ENCODE measurements around the gene PTX4.

Gene PTX4

DNA sequence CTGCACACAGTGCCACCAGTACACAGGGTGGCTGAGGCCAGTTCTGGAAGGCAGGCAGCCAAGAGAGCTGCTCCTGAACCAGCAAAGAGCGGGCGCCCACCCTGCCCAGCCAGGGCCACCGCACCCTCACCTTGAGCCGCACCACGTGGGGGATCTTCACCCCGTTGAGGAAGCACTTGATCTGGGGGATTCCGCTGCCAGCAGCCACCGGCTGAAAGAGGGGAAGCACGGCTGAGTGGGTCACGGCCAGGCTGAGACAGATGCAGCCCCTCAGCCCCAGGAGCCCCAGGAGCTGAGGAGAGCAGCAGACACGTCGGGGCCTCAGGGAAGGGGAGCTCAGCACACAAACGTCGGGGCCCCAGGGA, 29.8 kb downstream of the PTX4 start:
- peak overlapping the region; percentile 99 for H3K27ac Mint-ChIP-seq
- peaks cover 38 to 50% of the 10 kb centered on the region in 2 donors for H3K36me3 Mint-ChIP-seq
- no peaks in the 10 kb centered on the region for H3K9me3 Mint-ChIP-seq
- H3K4me1 Mint-ChIP-seq: peaks cover 19 to 26% of the 10 kb centered on the region in 2 donors
- peak overlapping the region; percentile 72 to 75 for H3K4me3 Mint-ChIP-seq
- H3K27me3 Mint-ChIP-seq: no peaks in the 10 kb centered on the region
- DNase-seq (peak; percentile 76), ATAC-seq (replicated peaks) (peak; percentile 95 to 96)

DNA sequence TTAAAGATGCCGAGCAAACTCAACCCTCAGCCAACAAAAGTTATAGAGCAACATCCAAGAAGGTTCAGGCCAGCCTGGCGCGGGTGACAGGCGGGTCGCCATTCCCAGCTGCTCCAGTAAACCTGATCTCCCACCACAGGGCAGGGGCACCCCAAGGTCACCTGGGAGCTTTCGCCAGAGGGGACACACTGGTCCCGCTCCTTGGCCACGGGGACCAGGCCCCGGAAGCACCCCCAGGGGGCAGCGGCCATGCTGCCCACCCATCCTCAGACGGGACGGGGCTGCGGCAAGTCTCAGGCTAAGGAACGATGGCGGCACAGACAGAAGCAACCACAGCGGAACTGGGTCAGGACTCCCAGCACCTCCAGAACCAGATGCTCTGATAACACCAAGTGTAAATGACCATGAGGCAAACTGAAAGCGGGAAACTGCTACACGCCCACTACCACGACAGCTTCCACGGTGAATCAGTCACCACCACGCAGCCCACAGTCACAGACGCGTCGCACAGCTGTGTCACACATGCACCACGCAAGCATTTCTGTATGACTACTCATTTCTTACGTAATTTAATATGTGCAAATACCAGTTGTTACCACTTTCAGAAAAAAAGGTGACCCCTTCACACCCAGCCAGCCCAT, 30.3 kb downstream of the PTX4 start:
- H3K27ac Mint-ChIP-seq: peak overlapping the region; percentile 99
- no peaks in the 10 kb centered on the region for H3K9me3 Mint-ChIP-seq
- peaks cover 19 to 26% of the 10 kb centered on the region in 2 donors for H3K4me1 Mint-ChIP-seq
- H3K36me3 Mint-ChIP-seq: peaks cover 41 to 51% of the 10 kb centered on the region in 2 donors
- H3K4me3 Mint-ChIP-seq: peak overlapping the region; percentile 72 to 75
- no peaks in the 10 kb centered on the region for H3K27me3 Mint-ChIP-seq
- DNase-seq: peak; percentile 48
- peak; percentile 76 to 81 for ATAC-seq (replicated peaks)

GRCh38 chr16:1457489-1458245, 31.1 kb downstream of the PTX4 start:
- H3K27me3 Mint-ChIP-seq: no peaks in the 10 kb centered on the region
- H3K27ac Mint-ChIP-seq: peak overlapping the region; percentile 99
- H3K4me3 Mint-ChIP-seq: no peak overlapping the region
- peaks cover 19 to 26% of the 10 kb centered on the region in 2 donors for H3K4me1 Mint-ChIP-seq
- peaks cover 42 to 45% of the 10 kb centered on the region in 2 donors for H3K36me3 Mint-ChIP-seq
- ATAC-seq (replicated peaks) (peak in 1 of 2 donors; percentile 35), DNase-seq (no peak)
- no peaks in the 10 kb centered on the region for H3K9me3 Mint-ChIP-seq

GRCh38 chr16:1456951-1457350, 31.8 kb downstream of the PTX4 start:
- H3K36me3 Mint-ChIP-seq: peaks cover 40 to 45% of the 10 kb centered on the region in 2 donors
- no peak for DNase-seq
- H3K4me3 Mint-ChIP-seq: no peak overlapping the region
- no peak overlapping the region for H3K27ac Mint-ChIP-seq
- peaks cover 19 to 26% of the 10 kb centered on the region in 2 donors for H3K4me1 Mint-ChIP-seq
- ATAC-seq (replicated peaks): no peak
- H3K9me3 Mint-ChIP-seq: no peaks in the 10 kb centered on the region
- H3K27me3 Mint-ChIP-seq: no peaks in the 10 kb centered on the region

DNA sequence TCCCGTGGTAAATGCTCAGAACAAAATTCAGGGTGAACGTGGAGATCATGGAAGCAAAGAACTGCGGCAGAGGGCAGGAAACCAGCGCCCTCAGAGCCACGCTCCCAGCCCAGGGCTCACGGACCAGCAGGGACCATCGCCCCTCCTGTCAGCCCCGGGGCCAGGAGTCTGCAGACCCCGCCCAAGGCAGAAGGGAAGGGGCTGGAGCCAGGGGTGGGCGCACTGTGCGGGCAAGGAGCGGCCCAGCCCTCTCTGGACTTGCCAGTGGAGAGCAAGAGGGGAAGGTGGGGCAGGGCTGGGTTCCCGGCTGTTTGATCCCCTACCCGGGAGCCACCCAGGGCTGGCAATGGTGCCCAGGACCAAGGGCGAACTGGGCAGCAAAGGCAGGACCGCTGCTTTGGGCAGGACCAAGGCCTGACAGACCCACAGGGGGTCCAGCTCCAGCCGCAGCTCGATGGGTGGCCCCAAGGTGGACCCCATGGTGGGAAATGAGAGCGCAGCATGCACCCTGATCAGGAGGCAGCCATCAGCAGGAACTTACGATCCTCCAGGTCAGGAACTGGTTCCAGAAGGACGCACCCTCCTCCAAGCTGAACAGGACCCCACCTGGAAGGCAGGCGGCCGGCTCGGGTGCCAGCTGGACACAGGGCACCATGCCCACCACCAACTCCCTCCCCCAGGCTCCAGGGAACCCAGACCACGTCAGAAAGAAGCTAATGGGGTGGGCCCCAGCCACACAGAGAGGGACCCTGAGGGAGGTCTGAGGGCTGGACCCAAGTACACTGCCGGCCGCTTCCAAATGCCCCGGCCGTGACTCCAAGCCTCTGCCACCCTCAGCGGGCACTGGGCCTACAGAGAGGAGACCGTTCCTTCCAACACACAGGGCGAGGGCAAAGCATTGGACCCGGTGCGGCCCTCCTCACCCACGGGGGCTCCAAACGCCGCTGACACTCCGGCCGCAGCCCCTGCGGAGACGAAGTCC, 33.3 kb downstream of the PTX4 start:
- H3K4me3 Mint-ChIP-seq: no peak overlapping the region
- ATAC-seq (replicated peaks) (no peak), DNase-seq (no peak)
- H3K27me3 Mint-ChIP-seq: no peaks in the 10 kb centered on the region
- no peaks in the 10 kb centered on the region for H3K9me3 Mint-ChIP-seq
- no peak overlapping the region for H3K27ac Mint-ChIP-seq
- peaks cover 19 to 26% of the 10 kb centered on the region in 2 donors for H3K4me1 Mint-ChIP-seq
- H3K36me3 Mint-ChIP-seq: peaks cover 40 to 46% of the 10 kb centered on the region in 2 donors

GRCh38 chr16:1454561-1454960, 34.2 kb downstream of the PTX4 start:
- Mint-ChIP-seq H3K27ac (no peak overlapping the region), H3K4me3 (no peak overlapping the region), H3K4me1 (peaks cover 12 to 18% of the 10 kb centered on the region in 2 donors)

GRCh38 chr16:1453316-1453715, 35.4 kb downstream of the PTX4 start:
- DNase-seq (no peak), ATAC-seq (replicated peaks) (no peak)
- Mint-ChIP-seq H3K36me3 (peaks cover 40 to 42% of the 10 kb centered on the region in 2 donors), H3K27ac (no peak overlapping the region), H3K27me3 (no peaks in the 10 kb centered on the region), H3K4me1 (peaks cover 4 to 7% of the 10 kb centered on the region in 2 donors), H3K4me3 (no peak overlapping the region), H3K9me3 (no peaks in the 10 kb centered on the region)

More at GRCh38 chr16:1454561-1454960, 34.2 kb downstream of the PTX4 start:
- H3K36me3 Mint-ChIP-seq: peaks cover 39 to 45% of the 10 kb centered on the region in 2 donors
- H3K9me3 Mint-ChIP-seq: no peaks in the 10 kb centered on the region
- no peaks in the 10 kb centered on the region for H3K27me3 Mint-ChIP-seq
- DNase-seq (no peak), ATAC-seq (replicated peaks) (no peak)

DNA sequence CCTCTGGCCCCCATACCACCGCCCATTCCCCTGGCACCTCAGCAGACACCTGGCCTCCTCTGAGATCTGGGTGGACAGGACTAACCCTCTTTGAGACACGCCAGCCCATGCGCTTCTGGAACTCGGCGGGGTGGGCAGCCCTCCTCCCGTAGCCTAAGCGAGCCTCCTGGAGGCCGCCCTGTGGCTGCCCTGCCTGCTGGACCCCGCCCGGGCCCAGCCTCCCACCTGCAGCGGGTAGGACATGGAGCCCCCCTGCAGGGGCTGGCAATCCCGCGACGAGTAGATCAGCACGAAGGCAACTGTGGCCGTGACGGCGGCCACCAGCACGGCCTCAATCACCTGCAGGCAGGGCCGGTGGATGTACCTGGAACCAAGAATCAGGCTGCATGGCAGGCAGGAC, 36.2 kb downstream of the PTX4 start:
- Mint-ChIP-seq H3K27ac (no peak overlapping the region), H3K9me3 (no peaks in the 10 kb centered on the region), H3K4me3 (no peak overlapping the region), H3K27me3 (no peaks in the 10 kb centered on the region), H3K36me3 (peaks cover 39 to 40% of the 10 kb centered on the region in 2 donors), H3K4me1 (no peaks in the 10 kb centered on the region)
- DNase-seq (no peak), ATAC-seq (replicated peaks) (no peak)

- no peak overlapping the region for H3K4me3 Mint-ChIP-seq
Measured at GRCh38 chr16:1451702-1452392, 36.9 kb downstream of the PTX4 start.

DNA sequence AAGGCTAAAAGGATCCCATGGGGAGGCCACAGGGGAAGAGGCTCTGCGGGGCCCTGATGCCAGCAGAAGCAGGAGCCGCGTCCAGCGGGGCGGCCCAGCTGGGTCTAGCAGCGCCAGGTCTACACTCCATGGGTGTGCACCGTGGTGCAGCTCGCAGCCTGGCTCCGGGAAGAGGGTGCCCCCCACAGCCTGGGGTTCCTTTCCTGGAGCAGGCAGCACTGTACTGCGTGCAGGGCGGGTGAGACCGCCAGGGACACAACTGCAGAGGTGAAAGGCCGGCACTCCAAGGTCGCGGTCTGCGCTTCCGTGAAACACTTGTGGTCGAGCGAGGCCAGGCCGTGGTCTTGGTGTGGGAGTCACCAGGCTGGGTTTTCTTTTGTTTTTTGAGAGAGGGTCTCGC, 37.9 kb downstream of the PTX4 start:
- H3K4me3 Mint-ChIP-seq: no peak overlapping the region
- ATAC-seq (replicated peaks) (no peak), DNase-seq (no peak)
- no peaks in the 10 kb centered on the region for H3K4me1 Mint-ChIP-seq
- no peaks in the 10 kb centered on the region for H3K27me3 Mint-ChIP-seq
- H3K36me3 Mint-ChIP-seq: peaks cover 42 to 43% of the 10 kb centered on the region in 2 donors
- no peak overlapping the region for H3K27ac Mint-ChIP-seq
- no peaks in the 10 kb centered on the region for H3K9me3 Mint-ChIP-seq

More at GRCh38 chr16:1451702-1452392, 36.9 kb downstream of the PTX4 start:
- Mint-ChIP-seq H3K9me3 (no peaks in the 10 kb centered on the region), H3K27me3 (no peaks in the 10 kb centered on the region), H3K4me1 (no peaks in the 10 kb centered on the region), H3K27ac (peak overlapping the region; percentile 47), H3K36me3 (peaks cover 39 to 40% of the 10 kb centered on the region in 2 donors)
- ATAC-seq (replicated peaks): no peak
- DNase-seq: no peak

DNA sequence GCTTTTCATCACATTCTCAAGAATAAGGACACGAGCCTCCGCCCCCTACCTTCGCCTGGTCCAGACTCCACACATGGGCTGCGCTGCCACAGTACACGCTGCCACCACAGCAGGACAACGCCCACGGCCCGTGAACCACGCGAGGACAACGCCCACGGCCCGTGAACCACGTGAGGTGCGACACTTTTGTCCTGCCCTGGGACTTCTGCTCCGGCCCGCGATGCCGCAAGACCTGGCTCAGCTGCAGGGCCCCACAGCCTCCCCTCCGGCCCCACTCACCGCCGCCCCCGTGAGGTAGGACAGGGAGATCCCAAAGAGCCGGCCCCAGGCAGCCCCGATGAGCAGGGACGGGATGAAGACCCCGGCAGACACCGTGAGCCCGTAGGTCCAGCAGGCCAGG, 38.5 kb downstream of the PTX4 start:
- Mint-ChIP-seq H3K9me3 (no peaks in the 10 kb centered on the region), H3K27me3 (no peaks in the 10 kb centered on the region), H3K27ac (no peak overlapping the region), H3K4me1 (no peaks in the 10 kb centered on the region), H3K4me3 (no peak overlapping the region), H3K36me3 (peaks cover 41 to 43% of the 10 kb centered on the region in 2 donors)
- DNase-seq (no peak), ATAC-seq (replicated peaks) (no peak)

DNA sequence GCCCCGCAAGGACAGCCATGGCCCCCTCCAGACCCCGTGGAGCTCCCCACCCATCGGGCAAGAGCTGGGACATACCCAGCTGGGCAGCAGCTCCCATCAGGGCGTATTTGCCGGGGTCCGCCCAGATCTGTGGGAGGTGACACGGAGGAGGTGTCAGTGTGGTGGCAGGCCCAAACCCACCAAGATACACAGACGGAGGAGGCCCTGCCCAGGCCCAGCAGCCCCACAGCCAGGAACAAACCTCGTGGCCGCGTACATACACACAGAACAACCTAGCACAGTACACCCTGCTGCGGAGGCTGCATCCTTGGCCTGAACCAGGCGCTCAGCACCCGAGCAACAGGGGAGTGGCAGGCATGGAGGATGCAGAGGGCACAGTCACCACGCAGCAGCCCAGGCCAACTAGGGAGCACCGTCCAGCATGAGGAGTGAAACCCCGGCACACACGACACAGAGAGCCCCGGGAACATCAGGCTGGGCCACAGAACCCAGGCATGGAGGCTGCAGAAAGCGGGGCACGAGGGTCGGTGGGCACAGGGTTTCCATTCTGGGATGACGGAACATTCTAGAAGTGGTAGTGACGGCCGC, 39.4 kb downstream of the PTX4 start:
- H3K36me3 Mint-ChIP-seq: peaks cover 38 to 41% of the 10 kb centered on the region in 2 donors
- DNase-seq: no peak
- no peak overlapping the region for H3K4me3 Mint-ChIP-seq
- H3K27me3 Mint-ChIP-seq: no peaks in the 10 kb centered on the region
- ATAC-seq (replicated peaks): no peak
- H3K9me3 Mint-ChIP-seq: no peaks in the 10 kb centered on the region
- no peak overlapping the region for H3K27ac Mint-ChIP-seq
- no peaks in the 10 kb centered on the region for H3K4me1 Mint-ChIP-seq

DNA sequence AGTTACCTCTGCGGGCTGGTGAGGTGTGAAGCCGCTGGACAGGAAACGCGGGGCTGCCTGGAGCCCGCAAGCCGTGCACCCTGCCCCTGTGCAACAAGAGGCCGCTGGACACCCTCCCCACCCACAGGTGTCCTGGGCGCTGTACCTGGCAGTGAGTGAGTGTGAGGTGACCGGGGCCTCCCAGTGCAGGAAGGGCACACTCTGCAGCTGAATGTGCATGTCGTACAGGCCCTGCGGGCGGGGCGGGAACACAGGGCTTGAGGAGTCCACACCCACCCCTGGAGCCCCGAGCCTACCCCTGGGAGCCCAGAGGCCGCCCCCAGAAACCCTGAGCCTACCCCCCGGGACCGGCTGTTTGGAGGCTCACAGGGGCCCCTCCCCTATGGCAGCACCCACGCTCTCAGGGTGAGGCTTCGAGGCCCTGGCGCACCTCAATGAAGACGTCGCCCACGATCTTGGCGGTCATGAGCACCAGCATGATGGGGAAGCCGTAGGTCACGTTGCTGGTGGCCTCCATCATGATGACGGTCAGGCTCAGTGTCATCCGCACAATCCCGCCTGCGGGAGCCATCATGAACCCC, 40.1 kb downstream of the PTX4 start:
- Mint-ChIP-seq H3K36me3 (peaks cover 35 to 37% of the 10 kb centered on the region in 2 donors), H3K9me3 (no peaks in the 10 kb centered on the region), H3K27ac (no peak overlapping the region), H3K4me1 (no peaks in the 10 kb centered on the region), H3K4me3 (no peak overlapping the region), H3K27me3 (no peaks in the 10 kb centered on the region)
- DNase-seq (no peak), ATAC-seq (replicated peaks) (no peak)

All from stimulated activated naive B cell treated with anti-CD40 and anti-IgM and Interleukin-4, amounts not matched to agents 10 μg/mL and 1 μg/mL and 100 μg/mL, for 72 hours (primary cell).